Right cardiac atrium (tissue), 5 donors: ENCODE data around the gene FREY1. TPM values are rescaled to one million over a fixed set of nuclear protein-coding genes. Genes with fewer than 3 reads are reported as not detected.
"Not testable (repeated sequence)": the region's sequence is repeated elsewhere in the genome, so short reads cannot be mapped to it uniquely, and the experiment has no call there.

Experiments used
- ATAC-seq, 2 donors: fragments of 200-7000 bp; cut with Tn5 transposase; one replicate each; pipeline versions ENCODE4 v1.8.0 to v1.9.1; 2020; ENCODE audit warnings: moderate library complexity in 2 of 2, mild to moderate bottlenecking in 1 of 2
- DNase-seq, 3 donors: peaks; one replicate each; pipeline ENCODE4 v3.0.0-alpha.2; 2020
- H3K27ac ChIP-seq: one replicate; pipeline ENCODE4 v1.5.1; 2013; ENCODE audit warnings: mild to moderate bottlenecking, low read length, control low read depth, moderate library complexity
- H3K27me3 ChIP-seq: one replicate; pipeline ENCODE4 v1.6.1; 2013; ENCODE audit not compliant: control insufficient read depth, insufficient read depth
- H3K4me1 ChIP-seq: one replicate; pipeline ENCODE4 v1.6.1; 2013; ENCODE audit warnings: low read length; ENCODE audit not compliant: control insufficient read depth, insufficient read depth
- H3K4me3 ChIP-seq: one replicate; pipeline ENCODE4 v1.5.1; 2013; ENCODE audit warnings: low read length, control low read depth
- H3K9me3 ChIP-seq: one replicate; pipeline ENCODE4 v1.6.1; 2013; ENCODE audit warnings: low read length; ENCODE audit not compliant: control insufficient read depth
- WGBS: extraction: QIAGEN DNeasy Blood & Tissue Kit; methylation state at CpG from one replicate; pipeline ENCODE4 v1.1.7; 2013; 5-methylcytosine and 5-hydroxymethylcytosine counted together
- intact Hi-C, 4 donors: fragments of 100-400 bp; cut with DNase I; formaldehyde crosslinking; loops; one replicate each; pipeline versions ENCODE4 v1.11.0 to v1.14.0; 2022 to 2023
- polyA plus RNA-seq: library from polyadenylated mRNA; stranded (reverse); fragments of 200-250 nt; gene quantifications from one replicate; pipeline ENCODE4 v1.2.3, GENCODE V29; 2013
- total RNA-seq, 4 donors: library from RNA; stranded (reverse); fragmentation: NEBNext Ultra II Directional; extraction: Animal tissue kit (Norgen Biotek cat#: 25700); gene quantifications; one replicate each; pipeline ENCODE4 v1.2.1, GENCODE V29; 2021
- donor health status: healthy with polysubstance abuse.
- donor health status: DM: no; HTN: yes; CAD: no.
- donor health status: DM: no; HTN: no; CAD: no.
- donor health status: DM: no; HTN: yes; CAD: no; lungs with severe emphysema.
- donor health status: DM: yes; HTN: yes; CAD: no.

FREY1 gene
- total and polyA plus RNA-seq, 5 donors, result 0.18 to 0.68 (median 0.46) TPM; not detected in 1

DNA sequence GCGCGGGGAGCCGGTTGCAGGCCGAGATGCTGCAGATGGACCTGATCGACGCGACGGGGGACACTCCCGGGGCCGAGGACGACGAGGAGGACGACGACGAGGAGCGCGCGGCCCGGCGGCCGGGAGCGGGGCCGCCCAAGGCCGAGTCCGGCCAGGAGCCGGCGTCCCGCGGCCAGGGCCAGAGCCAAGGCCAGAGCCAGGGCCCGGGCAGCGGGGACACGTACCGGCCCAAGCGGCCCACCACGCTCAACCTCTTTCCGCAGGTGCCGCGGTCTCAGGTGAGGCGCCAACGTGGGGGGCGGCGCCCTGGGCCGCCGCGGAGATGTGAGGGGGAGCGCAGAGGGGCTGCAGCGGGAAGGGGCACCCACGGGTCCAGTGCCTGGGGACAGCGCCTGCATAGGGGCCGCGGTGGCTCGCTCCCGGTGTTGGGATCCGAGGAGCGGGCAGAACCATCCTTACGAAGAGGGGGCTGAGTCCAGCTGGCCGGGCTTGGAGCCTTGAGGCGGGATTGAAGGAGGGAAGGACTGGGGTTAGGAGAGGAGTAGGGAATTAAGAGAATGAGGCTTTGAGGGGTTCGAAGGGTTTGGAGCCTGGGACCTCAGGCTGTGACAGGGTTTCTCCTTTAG is 6.8 kb downstream of the FREY1 start:
- ATAC-seq, result peak; percentile 10 to 14
- H3K27me3 ChIP-seq, H3K27ac ChIP-seq, H3K4me1 ChIP-seq, H3K9me3 ChIP-seq, intact Hi-C loops: not testable (repeated sequence)
- WGBS, result 4% methylated on average over 38 of the region's 59 CpGs
- DNase-seq, result peak in 1 of 3 donors; percentile 47
- H3K4me3 ChIP-seq, result peak overlapping the region; percentile 54

DNA sequence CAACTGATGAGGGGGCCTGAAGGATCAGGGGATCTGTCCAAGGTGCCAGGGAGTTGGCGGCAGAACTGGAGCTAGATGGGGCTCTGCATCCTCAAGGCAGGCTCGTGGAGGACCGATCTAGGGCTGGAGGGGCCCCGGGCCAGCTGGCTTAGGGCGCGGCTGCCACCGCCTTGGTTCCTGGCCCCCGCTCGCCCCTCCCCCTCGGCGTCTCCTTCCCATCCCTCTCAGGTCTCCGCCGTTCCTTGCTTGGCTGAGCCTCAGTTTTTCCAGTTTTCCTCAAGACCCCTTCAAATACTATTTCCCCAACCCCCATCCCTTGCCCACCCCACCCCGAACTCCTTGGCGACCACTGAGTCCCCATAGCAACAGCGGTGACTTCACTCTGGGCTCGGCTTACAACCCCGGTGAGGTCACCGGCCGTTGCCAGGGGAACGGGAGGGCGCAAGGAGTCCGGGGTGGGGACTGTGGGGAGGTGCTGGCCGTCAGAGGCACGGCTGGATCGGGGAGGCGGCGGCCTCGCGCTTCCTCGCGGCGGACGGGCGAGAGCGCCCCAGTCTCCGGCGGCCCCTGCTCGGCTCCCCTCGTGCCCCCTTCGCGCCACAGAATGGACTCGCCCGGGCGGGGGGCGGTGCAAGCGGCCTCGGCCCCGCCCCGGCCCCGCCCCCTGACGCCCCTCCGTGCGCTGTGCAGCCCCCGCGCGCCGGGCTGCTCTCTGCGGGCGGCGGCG is 7.5 kb downstream of the FREY1 start:
- no peaks in the 10 kb centered on the region for H3K9me3 ChIP-seq
- ATAC-seq, result peak; percentile 85 to 90
- intact Hi-C loops, result no loop called here
- H3K27me3 ChIP-seq, result no peaks in the 10 kb centered on the region
- H3K27ac ChIP-seq, result no peak overlapping the region
- DNase-seq, result peak; percentile 92 to 96 (median 94)
- H3K4me3 ChIP-seq, result peak overlapping the region; percentile 54
- WGBS, result under 1% methylated on average over 62 of the region's 62 CpGs
- peaks cover 7% of the 10 kb centered on the region for H3K4me1 ChIP-seq

DNA sequence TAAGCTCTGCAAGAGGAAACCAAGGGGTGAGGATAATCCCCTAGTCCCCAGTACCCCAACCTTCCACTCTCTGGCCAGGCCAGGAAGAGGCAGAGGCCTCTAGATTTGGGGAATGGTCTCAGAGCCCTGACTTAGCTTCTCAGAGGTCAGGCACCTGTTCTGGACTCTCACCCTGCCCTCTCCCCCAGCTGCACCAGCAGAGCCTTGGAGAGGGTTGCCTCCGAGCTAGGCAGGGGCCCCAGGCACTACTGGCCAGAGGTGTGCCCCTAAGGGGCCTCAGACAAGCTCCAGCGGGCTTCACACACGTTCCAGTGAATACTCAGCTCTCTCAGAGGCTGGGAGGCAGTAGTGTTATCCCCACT is 8.0 kb downstream of the FREY1 start:
- no peak overlapping the region for H3K4me3 ChIP-seq
- H3K9me3 ChIP-seq, result no peaks in the 10 kb centered on the region
- no peaks in the 10 kb centered on the region for H3K27me3 ChIP-seq
- WGBS, result 14% methylated on average over 3 of the region's 3 CpGs
- intact Hi-C loops, result no loop called here
- DNase-seq (no peak), ATAC-seq (no peak)
- H3K4me1 ChIP-seq, result peaks cover 7% of the 10 kb centered on the region
- no peak overlapping the region for H3K27ac ChIP-seq

DNA sequence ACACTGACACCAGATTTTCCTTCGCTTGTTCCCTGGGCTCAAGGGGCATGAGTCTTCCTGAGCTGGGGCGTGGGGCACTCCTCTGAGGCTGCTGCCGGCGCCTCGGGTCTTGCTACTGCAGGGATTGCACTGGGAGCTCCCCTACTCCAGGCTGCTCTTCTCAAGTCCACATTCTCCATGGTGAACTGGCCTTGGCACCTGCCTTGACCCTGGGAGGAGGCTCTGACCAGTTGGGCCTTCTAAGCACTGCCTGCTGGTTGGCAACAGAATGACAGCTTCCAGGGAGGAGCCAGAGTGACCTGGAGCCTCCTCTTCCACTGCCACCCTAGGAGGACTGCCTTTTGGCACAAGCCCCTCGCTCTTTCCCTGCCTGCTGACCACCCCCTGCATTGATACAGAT is 9.5 kb downstream of the FREY1 start:
- WGBS, result 90% methylated on average over 6 of the region's 6 CpGs
- H3K27me3 ChIP-seq, result no peaks in the 10 kb centered on the region

DNA sequence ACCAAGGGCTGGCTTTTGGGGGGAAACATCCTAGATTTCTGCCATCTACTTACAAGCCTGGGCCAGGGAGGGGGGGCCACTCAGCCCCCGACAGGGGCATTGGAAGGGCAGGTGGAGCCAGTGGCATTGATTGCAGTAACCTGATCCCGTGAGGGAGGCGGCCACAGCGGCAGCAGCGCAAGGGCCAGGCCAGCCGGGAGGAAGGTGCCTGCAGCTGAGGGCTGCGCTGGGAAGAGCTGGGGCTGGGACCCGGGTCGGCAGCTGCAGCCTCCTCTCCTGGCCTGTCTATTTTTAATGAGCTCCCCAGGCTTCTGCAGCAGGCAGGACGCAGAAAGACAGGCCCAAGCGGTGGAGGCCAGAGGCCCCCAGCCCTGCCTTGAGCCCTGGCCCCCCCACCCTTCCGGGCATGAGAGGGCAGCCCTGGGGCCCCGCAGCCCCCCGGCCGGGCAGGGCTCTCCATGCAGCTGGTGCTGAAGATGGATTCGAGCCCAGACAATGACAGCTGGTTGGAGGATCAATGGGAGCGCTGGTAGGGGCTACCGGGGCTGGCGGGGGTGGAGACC is 10.6 kb downstream of the FREY1 start:
- DNase-seq (peak in 1 of 3 donors; percentile 50), ATAC-seq (no peak)
- 19% methylated on average over 19 of the region's 19 CpGs for WGBS
- H3K4me3 ChIP-seq, result no peak overlapping the region
- no peaks in the 10 kb centered on the region for H3K9me3 ChIP-seq
- intact Hi-C loops, result no loop called here
- no peak overlapping the region for H3K27ac ChIP-seq
- H3K4me1 ChIP-seq, result peaks cover 9% of the 10 kb centered on the region
- no peaks in the 10 kb centered on the region for H3K27me3 ChIP-seq

More for the DNA sequence above, 9.5 kb downstream of the FREY1 start:
- no peaks in the 10 kb centered on the region for H3K9me3 ChIP-seq
- H3K4me1 ChIP-seq, result peaks cover 9% of the 10 kb centered on the region
- DNase-seq, result peak in 1 of 3 donors; percentile 21
- no peak overlapping the region for H3K4me3 ChIP-seq
- intact Hi-C loops, result no loop called here
- ATAC-seq, result no peak
- H3K27ac ChIP-seq, result no peak overlapping the region

DNA sequence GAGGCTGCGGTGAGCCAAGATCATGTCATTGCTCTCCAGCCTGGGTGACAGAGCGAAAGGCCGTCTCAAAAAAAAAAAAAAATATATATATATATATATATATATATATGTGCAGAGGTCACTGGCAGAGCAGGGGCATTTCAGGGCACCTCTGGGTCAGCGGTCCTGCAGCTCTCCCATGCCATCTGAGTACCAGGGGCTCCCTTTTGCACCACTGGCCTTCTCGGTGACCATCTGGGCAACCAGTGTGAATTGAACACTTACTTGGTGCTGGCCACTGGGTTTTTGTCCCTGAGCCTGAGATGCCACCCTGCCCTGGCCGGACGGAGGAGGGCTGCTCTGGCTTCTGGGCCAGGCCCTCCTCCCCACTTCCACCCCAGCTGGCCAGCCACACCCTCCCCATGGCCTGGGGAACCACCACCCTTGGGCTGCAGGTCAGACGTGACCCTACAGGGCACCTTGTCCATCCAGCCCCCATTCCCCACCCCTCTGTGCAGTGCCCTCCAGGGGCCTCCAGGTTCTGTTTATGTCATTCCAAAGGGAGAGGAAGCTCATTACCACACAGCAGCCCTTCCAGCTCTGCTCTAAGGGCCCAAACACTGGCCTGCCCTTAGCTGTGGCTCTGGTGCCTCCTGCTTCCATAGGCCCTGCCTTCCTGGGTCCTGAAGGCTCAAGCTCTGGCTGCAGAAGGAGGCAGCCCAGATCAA is 11.4 kb downstream of the FREY1 start:
- intact Hi-C loops, result no loop called here
- DNase-seq (peak in 1 of 3 donors; percentile 41), ATAC-seq (no peak)
- Histone ChIP-seq H3K27me3 (no peaks in the 10 kb centered on the region), H3K4me1 (peaks cover 6% of the 10 kb centered on the region), H3K9me3 (no peaks in the 10 kb centered on the region), H3K27ac (no peak overlapping the region), H3K4me3 (no peak overlapping the region)
- 90% methylated on average over 8 of the region's 8 CpGs for WGBS

DNA sequence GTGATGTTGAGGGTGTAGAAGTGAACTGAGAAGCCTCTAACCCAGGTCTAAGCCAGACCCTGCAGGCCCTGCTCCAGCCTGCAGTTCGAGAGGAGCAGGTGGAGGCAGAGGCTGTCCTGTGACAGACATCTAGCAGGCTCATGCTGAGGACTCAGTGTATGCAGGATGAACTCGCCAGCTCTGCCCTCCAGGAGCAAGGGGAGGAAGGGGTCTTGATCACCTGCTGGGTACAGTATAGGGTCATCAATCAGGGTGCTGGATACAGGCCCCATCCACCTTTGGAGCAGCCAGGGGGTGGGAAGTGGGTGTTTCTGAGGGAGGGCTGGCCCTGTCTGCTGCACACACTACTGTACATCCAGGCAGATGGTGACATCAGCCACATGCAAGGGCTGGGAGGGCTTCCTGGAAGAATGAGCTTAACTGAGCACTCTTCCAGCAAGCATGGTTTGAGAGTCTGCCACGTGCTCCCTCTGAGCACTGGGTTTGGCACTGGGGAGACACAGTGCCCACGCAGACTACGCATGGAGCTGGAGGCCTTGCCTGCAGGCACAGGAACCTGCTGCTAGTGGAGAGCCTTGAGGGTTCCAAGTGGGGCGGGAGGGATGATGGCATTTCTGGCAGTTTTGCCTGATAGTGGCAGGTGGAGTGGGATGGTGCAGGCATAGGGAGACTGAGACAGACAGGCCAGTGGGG is 12.4 kb downstream of the FREY1 start:
- no peaks in the 10 kb centered on the region for H3K9me3 ChIP-seq
- intact Hi-C loops, result no loop called here
- H3K4me1 ChIP-seq, result peaks cover 4% of the 10 kb centered on the region
- ATAC-seq (no peak), DNase-seq (peak in 1 of 3 donors; percentile 14)
- no peaks in the 10 kb centered on the region for H3K27me3 ChIP-seq
- WGBS, result 84% methylated on average over 6 of the region's 6 CpGs
- H3K4me3 ChIP-seq, result no peak overlapping the region
- no peak overlapping the region for H3K27ac ChIP-seq

DNA sequence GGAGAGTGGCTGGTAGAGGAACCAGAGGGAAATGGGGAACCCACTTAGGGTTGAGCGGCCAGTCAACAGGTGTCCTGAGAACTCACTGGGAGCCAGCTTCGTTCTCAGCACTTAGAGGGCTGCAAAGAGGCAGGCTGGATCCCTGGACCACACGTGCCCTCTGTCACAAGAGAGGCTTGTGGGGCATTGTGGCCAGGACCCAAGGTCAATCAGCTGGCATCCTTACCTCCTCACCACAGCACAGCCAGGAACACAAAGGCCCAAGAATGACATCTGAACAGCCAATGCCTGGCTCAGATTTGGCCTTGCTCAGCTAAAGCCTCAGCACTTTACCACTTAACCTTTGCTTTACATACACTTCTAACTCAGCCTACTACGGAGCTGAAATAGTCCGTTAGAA is 14.2 kb downstream of the FREY1 start:
- peaks cover 2% of the 10 kb centered on the region for H3K4me1 ChIP-seq
- intact Hi-C loops, result no loop called here
- ATAC-seq (no peak), DNase-seq (peak in 1 of 3 donors; percentile 6)
- no peak overlapping the region for H3K4me3 ChIP-seq
- no peaks in the 10 kb centered on the region for H3K9me3 ChIP-seq
- no peak overlapping the region for H3K27ac ChIP-seq
- 72% methylated on average over 5 of the region's 5 CpGs for WGBS
- H3K27me3 ChIP-seq, result no peaks in the 10 kb centered on the region

DNA sequence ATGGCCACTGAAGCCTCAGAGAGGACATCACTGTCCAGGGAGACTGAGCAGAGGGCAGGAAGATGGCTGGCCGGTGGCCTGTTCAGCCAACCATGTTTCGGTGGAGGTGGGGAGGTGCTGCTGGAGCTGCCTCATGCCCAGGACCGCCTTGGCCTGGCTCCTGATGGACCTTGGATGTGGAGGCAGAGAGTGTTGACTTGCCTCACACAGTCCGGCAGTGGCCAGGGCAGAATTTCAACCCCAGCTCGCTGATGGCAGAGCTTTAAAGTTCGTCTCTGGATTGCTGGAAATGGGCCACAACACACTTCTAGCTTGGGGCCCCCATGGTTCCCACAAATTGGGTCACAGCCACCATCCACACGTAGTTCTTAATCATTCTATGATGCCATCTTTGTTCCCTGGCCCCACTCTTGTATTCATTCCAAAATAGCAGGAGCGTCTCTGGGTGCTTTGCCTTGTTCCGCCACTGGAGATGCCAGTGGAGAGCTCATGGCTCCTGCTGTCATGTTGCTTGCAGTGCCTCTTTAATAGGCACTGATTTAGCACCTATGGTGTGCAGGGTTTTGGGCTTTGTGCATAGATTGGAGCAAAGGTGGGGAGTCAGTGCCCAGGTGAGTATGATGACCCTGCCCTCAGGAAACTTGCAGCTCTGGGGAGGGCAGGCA is 16.1 kb downstream of the FREY1 start:
- H3K4me1 ChIP-seq, result peaks cover 2% of the 10 kb centered on the region
- peak in 1 of 3 donors; percentile 23 for DNase-seq
- ATAC-seq, result no peak
- H3K4me3 ChIP-seq, result no peak overlapping the region
- intact Hi-C loops, result no loop called here
- H3K27ac ChIP-seq, result no peak overlapping the region
- no peaks in the 10 kb centered on the region for H3K9me3 ChIP-seq
- H3K27me3 ChIP-seq, result no peaks in the 10 kb centered on the region
- WGBS, result 80% methylated on average over 9 of the region's 9 CpGs

DNA sequence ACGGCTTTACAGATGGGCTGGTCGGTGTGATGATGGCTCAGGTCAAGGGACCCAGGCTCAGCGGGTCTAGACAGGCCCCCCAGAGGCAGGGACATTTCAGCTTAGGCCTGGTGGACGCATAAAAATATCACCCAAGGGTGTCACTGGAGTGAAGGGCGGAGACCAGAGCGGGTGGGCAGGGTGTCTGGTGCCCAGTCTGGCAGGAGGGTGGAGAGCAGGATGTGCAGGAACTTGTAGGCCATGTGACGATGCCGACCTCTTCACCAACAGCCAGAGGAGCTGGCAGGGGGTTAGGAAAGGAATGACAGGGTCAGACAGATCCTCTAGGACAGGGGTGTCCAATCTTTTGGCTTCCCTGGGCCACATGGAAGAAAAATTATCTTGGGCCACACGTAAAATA is 17.1 kb downstream of the FREY1 start:
- WGBS, result 73% methylated on average over 9 of the region's 9 CpGs
- DNase-seq (peak in 2 of 3 donors; percentile 44 to 63), ATAC-seq (peak; percentile 17 to 41)
- Histone ChIP-seq H3K4me3 (no peak overlapping the region), H3K9me3 (no peaks in the 10 kb centered on the region), H3K27ac (no peak overlapping the region), H3K27me3 (no peaks in the 10 kb centered on the region), H3K4me1 (peaks cover 2% of the 10 kb centered on the region)
- intact Hi-C loops, result no loop called here
